ENCODE results near the gene NMBR. TPM values are rescaled to one million over a fixed set of nuclear protein-coding genes. Genes with fewer than 3 reads are reported as not detected.

Gene NMBR
- total and polyA plus RNA-seq, 2 donors from 2014 or later, result not detected

- Histone ChIP-seq H3K4me1 (ENCODE audit: control insufficient read depth in 2 of 3, insufficient read depth in 2 of 3, low read depth in 1 of 3, low read length in 3 of 3) (no peaks in the 10 kb centered on the region), H3K27me3 (ENCODE audit: control insufficient read depth, insufficient read depth, low read length) (no peaks in the 10 kb centered on the region), H3K9ac (ENCODE audit: low read length in 3 of 3) (no peak overlapping the region), H3K4me3 (ENCODE audit: low read length in 3 of 3) (no peak overlapping the region), H3K27ac (ENCODE audit: low read depth in 2 of 2, low read length in 2 of 2) (no peak overlapping the region), H3K36me3 (ENCODE audit: control insufficient read depth in 2 of 3, insufficient read depth in 3 of 3, low read length in 3 of 3) (no peaks in the 10 kb centered on the region), H3K9me3 (ENCODE audit: control insufficient read depth in 2 of 3, insufficient read depth in 1 of 3, low read length in 3 of 3) (no peaks in the 10 kb centered on the region)
- intact Hi-C loops (cut with DNase I), result no loop called here
- DNase-seq (no peak), FAIRE-seq (no peak)
- no peak for TF ChIP-seq CTCF (IDR thresholded peaks at IDR 0.05; ENCODE audit: borderline replicate concordance, extremely low read depth, insufficient read depth)
Measured at GRCh38 chr6:142027074-142027473, 119.8 kb downstream of the NMBR start.

GRCh38 chr6:142026471-142026870, 120.5 kb downstream of the NMBR start:
- H3K9me3 ChIP-seq (ENCODE audit: control insufficient read depth in 2 of 3, insufficient read depth in 1 of 3, low read length in 3 of 3), result no peaks in the 10 kb centered on the region
- no peak overlapping the region for H3K27ac ChIP-seq (ENCODE audit: low read depth in 2 of 2, low read length in 2 of 2)
- H3K4me1 ChIP-seq (ENCODE audit: control insufficient read depth in 2 of 3, insufficient read depth in 2 of 3, low read depth in 1 of 3, low read length in 3 of 3), result no peaks in the 10 kb centered on the region
- H3K9ac ChIP-seq (ENCODE audit: low read length in 3 of 3), result no peak overlapping the region
- H3K4me3 ChIP-seq (ENCODE audit: low read length in 3 of 3), result no peak overlapping the region
- H3K27me3 ChIP-seq (ENCODE audit: control insufficient read depth, insufficient read depth, low read length), result no peaks in the 10 kb centered on the region
- no peaks in the 10 kb centered on the region for H3K36me3 ChIP-seq (ENCODE audit: control insufficient read depth in 2 of 3, insufficient read depth in 3 of 3, low read length in 3 of 3)
- intact Hi-C loops (cut with DNase I), result no loop called here
- no peak for TF ChIP-seq CTCF (IDR thresholded peaks at IDR 0.05; ENCODE audit: borderline replicate concordance, extremely low read depth, insufficient read depth)
- no peak for FAIRE-seq
- DNase-seq, result peak in 1 of 5 donors; percentile 13

Other genes starting within 250 kb of the NMBR start
- not detected for gene GJE1, start 14.2 kb downstream of the NMBR start, total RNA-seq
- not detected for gene GJE1, start 14.2 kb downstream of the NMBR start, polyA plus RNA-seq (ENCODE audit: insufficient read depth, low read depth, low replicate concordance)
- 37.2 TPM for gene VTA1, start 141 bp upstream of the NMBR start, total RNA-seq
- 32.9 TPM for gene VTA1, start 141 bp upstream of the NMBR start, polyA plus RNA-seq (ENCODE audit: insufficient read depth, low read depth, low replicate concordance)
- 32.8 TPM for gene ADGRG6, start 154.9 kb upstream of the NMBR start, total RNA-seq
- gene ADGRG6, start 154.9 kb upstream of the NMBR start, polyA plus RNA-seq (ENCODE audit: insufficient read depth, low read depth, low replicate concordance), result 2.6 TPM